ENCODE measurements around the gene CLDND2.

Gene CLDND2

DNA sequence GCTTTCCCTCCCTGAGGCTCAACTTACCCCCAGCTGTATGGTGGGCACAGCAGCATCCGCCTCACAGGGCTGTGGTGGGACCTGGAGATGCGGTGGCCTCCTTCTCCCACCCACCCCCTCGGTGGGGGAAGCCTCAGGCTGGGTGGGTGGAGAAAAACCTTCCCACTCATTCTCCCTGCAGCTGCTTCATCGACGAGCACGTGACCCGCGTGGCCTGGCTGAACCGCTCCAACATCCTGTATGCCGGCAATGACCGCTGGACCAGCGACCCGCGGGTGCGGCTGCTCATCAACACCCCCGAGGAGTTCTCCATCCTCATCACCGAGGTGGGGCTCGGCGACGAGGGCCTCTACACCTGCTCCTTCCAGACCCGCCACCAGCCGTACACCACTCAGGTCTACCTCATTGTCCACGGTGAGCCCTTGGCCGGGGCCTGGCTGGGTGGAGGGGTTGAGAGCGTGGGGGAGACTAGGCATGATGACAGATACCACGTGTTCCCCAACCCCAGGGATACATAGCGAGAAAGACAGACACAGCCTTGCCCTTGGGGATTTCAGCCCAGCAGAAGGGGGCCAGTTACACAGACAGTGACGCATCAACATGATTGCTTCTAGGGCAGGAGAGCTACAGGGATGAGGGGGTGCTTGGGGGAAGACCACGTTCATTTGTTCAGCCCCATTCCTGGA is 45.2 kb downstream of the CLDND2 start:
- H3K4me3 ChIP-seq (replicated peaks; ENCODE audit: low read depth, low read length) = no peak overlapping the region
- DNase-seq (ENCODE audit: extremely low read depth, low read depth) = no peak
- TF ChIP-seq, protein P1, sequence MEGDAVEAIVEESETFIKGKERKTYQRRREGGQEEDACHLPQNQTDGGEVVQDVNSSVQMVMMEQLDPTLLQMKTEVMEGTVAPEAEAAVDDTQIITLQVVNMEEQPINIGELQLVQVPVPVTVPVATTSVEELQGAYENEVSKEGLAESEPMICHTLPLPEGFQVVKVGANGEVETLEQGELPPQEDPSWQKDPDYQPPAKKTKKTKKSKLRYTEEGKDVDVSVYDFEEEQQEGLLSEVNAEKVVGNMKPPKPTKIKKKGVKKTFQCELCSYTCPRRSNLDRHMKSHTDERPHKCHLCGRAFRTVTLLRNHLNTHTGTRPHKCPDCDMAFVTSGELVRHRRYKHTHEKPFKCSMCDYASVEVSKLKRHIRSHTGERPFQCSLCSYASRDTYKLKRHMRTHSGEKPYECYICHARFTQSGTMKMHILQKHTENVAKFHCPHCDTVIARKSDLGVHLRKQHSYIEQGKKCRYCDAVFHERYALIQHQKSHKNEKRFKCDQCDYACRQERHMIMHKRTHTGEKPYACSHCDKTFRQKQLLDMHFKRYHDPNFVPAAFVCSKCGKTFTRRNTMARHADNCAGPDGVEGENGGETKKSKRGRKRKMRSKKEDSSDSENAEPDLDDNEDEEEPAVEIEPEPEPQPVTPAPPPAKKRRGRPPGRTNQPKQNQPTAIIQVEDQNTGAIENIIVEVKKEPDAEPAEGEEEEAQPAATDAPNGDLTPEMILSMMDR (IDR thresholded peaks at IDR 0.05; ENCODE audit: low read depth, low read length, missing control alignments) = no peak

DNA sequence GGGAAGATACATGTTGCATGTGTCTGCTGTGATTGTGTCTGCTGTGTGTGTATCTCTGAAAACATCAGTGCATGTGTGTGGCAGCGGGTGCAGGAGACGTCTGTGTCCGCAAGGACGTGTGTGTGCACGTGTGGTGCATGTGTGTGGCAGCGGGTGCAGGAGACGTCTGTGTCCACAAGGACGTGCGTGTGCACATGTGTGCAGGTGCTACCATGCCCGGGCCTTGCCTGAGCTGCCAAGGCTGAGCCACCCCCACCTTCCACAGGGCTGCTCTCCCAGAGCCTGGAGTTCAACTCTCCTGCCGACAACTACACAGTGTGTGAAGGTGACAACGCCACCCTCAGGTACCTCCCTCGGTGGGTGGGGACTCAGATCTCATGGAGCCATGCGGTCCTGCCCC is 47.0 kb downstream of the CLDND2 start:
- no peak for DNase-seq (ENCODE audit: extremely low read depth, low read depth)

DNA sequence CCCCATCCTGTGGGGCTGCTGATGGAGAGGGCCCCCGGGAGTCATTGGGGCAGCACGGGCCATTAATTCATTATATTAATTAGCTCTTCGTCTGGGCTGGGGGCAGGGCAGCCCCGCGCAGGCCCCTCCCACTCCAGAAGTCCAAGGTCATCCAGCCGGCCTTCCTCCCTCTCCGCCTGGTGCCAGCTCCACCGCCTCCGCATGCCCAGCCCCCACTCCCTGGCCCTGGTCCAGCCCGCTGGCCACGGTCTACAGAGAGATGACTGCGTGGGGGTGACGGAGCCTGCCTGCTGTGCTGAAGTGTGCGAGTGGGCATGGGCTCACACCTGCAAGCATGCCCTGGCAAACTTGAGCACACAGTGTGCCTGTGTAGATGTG is 48.5 kb downstream of the CLDND2 start:
- DNase-seq (ENCODE audit: extremely low read depth, low read depth) = no peak

More for the DNA sequence above, 47.0 kb downstream of the CLDND2 start:
- TF ChIP-seq, protein P1 (IDR thresholded peaks at IDR 0.05; ENCODE audit: low read depth, low read length, missing control alignments) = no peak
- no peak overlapping the region for H3K4me3 ChIP-seq (replicated peaks; ENCODE audit: low read depth, low read length)

DNA sequence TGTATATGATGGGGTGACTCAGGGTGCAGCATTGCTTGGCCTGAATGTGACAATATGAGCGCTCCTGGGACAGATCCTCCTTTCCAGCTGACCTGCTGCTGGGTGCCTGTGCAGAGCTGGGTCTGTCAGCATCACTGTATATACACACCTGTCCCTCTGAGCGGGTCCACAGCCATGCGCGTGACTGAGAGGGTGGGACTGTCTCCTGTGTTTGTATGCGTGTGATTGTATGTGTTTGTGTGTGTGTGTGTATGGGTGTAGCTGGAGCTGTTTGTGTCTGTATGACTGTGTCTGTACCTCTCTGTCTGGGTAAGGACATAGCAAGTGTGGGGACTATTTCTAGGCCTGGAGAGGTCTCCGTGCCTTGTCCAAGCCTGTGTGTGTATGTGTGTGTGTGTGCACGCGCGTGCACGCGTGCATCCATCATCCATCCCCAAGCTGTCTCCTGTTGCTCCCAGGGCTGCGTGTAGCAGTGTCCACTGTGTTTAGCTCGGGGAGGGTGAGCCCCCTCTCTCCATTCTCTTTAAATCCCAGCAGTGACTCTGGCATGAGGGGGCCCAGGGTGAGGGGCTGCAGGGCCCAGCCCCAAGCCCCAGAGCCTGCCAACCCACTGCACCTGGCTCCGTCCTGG is 49.0 kb downstream of the CLDND2 start:
- TF ChIP-seq, protein P1 (IDR thresholded peaks at IDR 0.05; ENCODE audit: low read depth, low read length, missing control alignments) = no peak
- no peak for DNase-seq (ENCODE audit: extremely low read depth, low read depth)

More for the DNA sequence above, 48.5 kb downstream of the CLDND2 start:
- TF ChIP-seq, protein P1 (IDR thresholded peaks at IDR 0.05; ENCODE audit: low read depth, low read length, missing control alignments) = no peak
- H3K4me3 ChIP-seq (replicated peaks; ENCODE audit: low read depth, low read length) = no peak overlapping the region

DNA sequence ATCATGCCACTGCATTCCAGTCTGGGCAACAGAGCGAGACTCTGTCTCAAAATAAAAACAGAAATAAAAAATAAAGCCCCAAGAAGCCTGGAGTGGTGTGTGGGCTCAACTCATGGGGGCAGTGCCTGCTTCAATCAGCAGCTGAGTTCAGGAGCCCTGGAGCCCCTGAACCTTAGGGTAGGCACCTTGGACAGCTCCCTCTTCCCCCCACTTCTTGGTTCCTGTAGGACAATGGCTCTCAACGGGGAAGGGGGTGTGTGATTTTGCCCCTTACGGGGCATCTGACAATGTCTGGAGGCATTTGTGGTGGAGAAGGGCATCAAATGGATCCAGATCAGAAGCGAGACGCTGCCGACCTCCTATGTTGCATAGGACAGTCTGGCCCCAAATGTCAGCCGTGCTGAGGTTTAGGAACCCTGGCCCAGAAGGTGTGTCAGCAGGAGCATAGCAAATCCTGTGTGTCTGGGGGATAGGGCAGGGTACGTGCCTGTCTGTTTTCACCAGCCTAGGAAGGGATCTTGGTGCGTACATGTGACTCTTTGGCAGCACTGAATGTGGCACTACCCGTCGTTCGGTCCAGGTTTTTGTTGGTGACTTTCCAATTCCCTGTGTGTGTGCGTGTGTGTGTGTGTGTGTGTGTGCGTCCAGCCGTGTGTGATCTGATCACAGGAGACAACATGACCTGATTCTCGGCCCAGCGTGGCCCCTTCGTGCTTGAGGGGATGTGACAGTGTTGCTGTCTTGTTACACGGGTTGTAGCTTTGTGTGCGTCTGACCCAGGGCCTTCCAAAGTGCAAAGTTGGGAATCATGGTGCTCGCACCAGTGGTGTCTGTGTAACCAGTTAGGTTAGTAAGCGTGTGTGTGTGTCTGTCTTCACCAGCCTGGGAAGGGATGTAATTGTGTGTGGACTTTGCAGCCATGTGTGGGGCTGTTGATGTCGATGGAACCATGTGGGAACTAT is 49.8 kb downstream of the CLDND2 start:
- no peak overlapping the region for H3K4me3 ChIP-seq (replicated peaks; ENCODE audit: low read depth, low read length)
- TF ChIP-seq, protein P1 (IDR thresholded peaks at IDR 0.05; ENCODE audit: low read depth, low read length, missing control alignments) = no peak
- no peak for DNase-seq (ENCODE audit: extremely low read depth, low read depth)

More for the DNA sequence above, 49.0 kb downstream of the CLDND2 start:
- no peak overlapping the region for H3K4me3 ChIP-seq (replicated peaks; ENCODE audit: low read depth, low read length)

DNA sequence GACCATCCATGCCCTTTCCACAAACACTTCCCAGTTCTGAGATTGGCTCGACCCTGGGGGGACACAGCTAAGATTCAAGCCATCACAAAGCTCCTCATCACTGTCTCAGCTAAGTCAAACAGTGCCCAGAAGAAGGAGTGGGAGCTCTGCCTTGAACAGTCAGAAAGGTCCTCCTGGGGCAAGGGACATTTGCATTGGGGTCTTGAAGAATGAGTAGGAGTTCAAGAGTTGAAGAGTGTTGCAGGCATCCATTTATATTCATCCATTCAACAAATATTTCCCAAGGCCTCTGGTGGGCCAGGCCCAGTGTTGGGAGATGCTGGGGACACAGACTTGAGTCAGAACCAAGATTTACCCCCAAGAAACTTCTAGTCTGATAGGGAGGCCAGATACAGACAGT is 50.8 kb downstream of the CLDND2 start:
- TF ChIP-seq, protein P1 (IDR thresholded peaks at IDR 0.05; ENCODE audit: low read depth, low read length, missing control alignments) = no peak
- no peak for DNase-seq (ENCODE audit: extremely low read depth, low read depth)

More for the DNA sequence above, 50.8 kb downstream of the CLDND2 start:
- no peak overlapping the region for H3K4me3 ChIP-seq (replicated peaks; ENCODE audit: low read depth, low read length)
